ENCODE results near the gene PNPLA2.

The PNPLA2 gene

GRCh38 chr11:829847-830294 lies 11.2 kb downstream of the PNPLA2 start:
- no peak for DNase-seq

- DNase-seq = peak in 24 of 56 donors; percentile 5 to 77 (median 43)
Observed at GRCh38 chr11:830295-831117, 11.8 kb downstream of the PNPLA2 start.

- no peak for DNase-seq
Observed at GRCh38 chr11:831118-831864, 12.6 kb downstream of the PNPLA2 start.

- DNase-seq = no peak
Observed at GRCh38 chr11:831961-832528, 13.3 kb downstream of the PNPLA2 start.

GRCh38 chr11:832529-833113 lies 13.9 kb downstream of the PNPLA2 start, which contains the start of gene CD151:
CD151 (plus strand) TSS chr11:832952; CDS start chr11:836070, 3,118 bp downstream.
- peak in 6 of 56 donors; percentile 12 to 57 (median 42) for DNase-seq

GRCh38 chr11:833114-833791 lies 14.5 kb downstream of the PNPLA2 start:
- DNase-seq = peak in 1 of 56 donors; percentile 57

- no peak for DNase-seq
Observed at GRCh38 chr11:833849-834311, 15.2 kb downstream of the PNPLA2 start.

- peak in 7 of 56 donors; percentile 17 to 53 (median 28) for DNase-seq
Observed at GRCh38 chr11:834371-835316, 15.9 kb downstream of the PNPLA2 start.

GRCh38 chr11:836274-836673 lies 17.6 kb downstream of the PNPLA2 start:
- DNase-seq = no peak

- no peak for DNase-seq
Observed at GRCh38 chr11:836700-837099, 18.0 kb downstream of the PNPLA2 start.

- no peak for DNase-seq
Observed at GRCh38 chr11:837189-837989, 18.7 kb downstream of the PNPLA2 start.

GRCh38 chr11:837990-838307 lies 19.2 kb downstream of the PNPLA2 start:
- DNase-seq = no peak

- DNase-seq = no peak
Observed at GRCh38 chr11:838441-839279, 19.9 kb downstream of the PNPLA2 start.

- no peak for DNase-seq
Observed at GRCh38 chr11:839280-839623, 20.5 kb downstream of the PNPLA2 start.

GRCh38 chr11:839875-840617 lies 21.3 kb downstream of the PNPLA2 start:
- no peak for DNase-seq

GRCh38 chr11:841981-842369 lies 23.3 kb downstream of the PNPLA2 start:
- no peak for DNase-seq

- DNase-seq = peak in 55 of 56 donors; percentile 42 to 96 (median 83)
Observed at GRCh38 chr11:842370-843002, 23.8 kb downstream of the PNPLA2 start, which contains the start of the genes POLR2L and TSPAN4. POLR2L (minus strand) TSS chr11:842529; CDS start chr11:842508, 21 bp downstream. TSPAN4 (plus strand) TSS chr11:842852; CDS start chr11:850305, 7,453 bp downstream.

Measured in nucleus accumbens (tissue), 56 donors.